ENCODE data around the gene TATDN2.

The TATDN2 gene

GRCh38 chr3:10248184-10248983 lies at the start of gene TATDN2:
Gene TATDN2, plus strand, starts transcription at chr3:10248459. Its CDS starts 742 bp downstream, at chr3:10249201.
- peak; percentile 86 to 91 for DNase-seq (ENCODE audit: low read depth in 2 of 2)

- DNase-seq (ENCODE audit: low read depth in 2 of 2): peak; percentile 44 to 56
These were observed 49.3 kb upstream of the TATDN2 start for GRCh38 chr3:10198761-10199649.

GRCh38 chr3:10204921-10205320 lies 43.3 kb upstream of the TATDN2 start:
- DNase-seq (ENCODE audit: low read depth in 2 of 2): no peak

- DNase-seq (ENCODE audit: low read depth in 2 of 2): no peak
These were observed 42.7 kb upstream of the TATDN2 start for GRCh38 chr3:10205451-10206165.

GRCh38 chr3:10206166-10206511 lies 42.1 kb upstream of the TATDN2 start:
- DNase-seq (ENCODE audit: low read depth in 2 of 2): no peak

GRCh38 chr3:10213156-10213792 lies 35.0 kb upstream of the TATDN2 start:
- DNase-seq (ENCODE audit: low read depth in 2 of 2): no peak

- no peak for DNase-seq (ENCODE audit: low read depth in 2 of 2)
These were observed 32.5 kb upstream of the TATDN2 start for GRCh38 chr3:10215578-10216368.

GRCh38 chr3:10217359-10217758 lies 30.9 kb upstream of the TATDN2 start:
- no peak for DNase-seq (ENCODE audit: low read depth in 2 of 2)

- no peak for DNase-seq (ENCODE audit: low read depth in 2 of 2)
These were observed 28.5 kb upstream of the TATDN2 start for GRCh38 chr3:10219737-10220136.

- no peak for DNase-seq (ENCODE audit: low read depth in 2 of 2)
These were observed 24.3 kb upstream of the TATDN2 start for GRCh38 chr3:10223676-10224639.

- DNase-seq (ENCODE audit: low read depth in 2 of 2): peak; percentile 38 to 52
These were observed 23.2 kb upstream of the TATDN2 start for GRCh38 chr3:10224794-10225665.

- DNase-seq (ENCODE audit: low read depth in 2 of 2): no peak
These were observed 22.0 kb upstream of the TATDN2 start for GRCh38 chr3:10226293-10226692.

GRCh38 chr3:10228248-10228950 lies 19.9 kb upstream of the TATDN2 start:
- peak in 1 of 2 donors; percentile 24 for DNase-seq (ENCODE audit: low read depth in 2 of 2)

- no peak for DNase-seq (ENCODE audit: low read depth in 2 of 2)
These were observed 18.7 kb upstream of the TATDN2 start for GRCh38 chr3:10229576-10229975.

- no peak for DNase-seq (ENCODE audit: low read depth in 2 of 2)
These were observed 16.1 kb upstream of the TATDN2 start for GRCh38 chr3:10232137-10232536.

GRCh38 chr3:10233988-10234387 lies 14.3 kb upstream of the TATDN2 start:
- no peak for DNase-seq (ENCODE audit: low read depth in 2 of 2)

- no peak for DNase-seq (ENCODE audit: low read depth in 2 of 2)
These were observed 13.6 kb upstream of the TATDN2 start for GRCh38 chr3:10234526-10235230.
